GM12891 (cell line): Measurements from ENCODE around the gene GRIA1.

ENCODE experiments used
- DNase-seq: peaks from one replicate; pipeline ENCODE4 v3.0.0; 2011; ENCODE audit warnings: low spot score; ENCODE audit not compliant: insufficient read length
- FAIRE-seq: peaks from 2 replicates; lab custom pipeline; 2011; peaks lifted over from hg19 to GRCh38; lab: Jason Lieb, UNC
- PAX5 ChIP-seq: IDR thresholded peaks from 2 replicates; pipeline ENCODE4 v1.6.1; 2011; ENCODE audit warnings: low read length, moderate library complexity, mild to moderate bottlenecking; ENCODE audit not compliant: insufficient read depth, severe bottlenecking
- POLR2A ChIP-seq: IDR thresholded peaks from 2 replicates; pipeline ENCODE4 v1.6.1; 2011; ENCODE audit warnings: low read depth, low read length, control low read depth
- POLR2AphosphoS5 ChIP-seq: IDR thresholded peaks from 2 replicates; pipeline ENCODE4 v1.6.1; 2011; ENCODE audit warnings: low read depth, low read length, control low read depth
- POU2F2 ChIP-seq: IDR thresholded peaks from 2 replicates; pipeline ENCODE4 v1.6.1; 2011; ENCODE audit warnings: low read depth, mild to moderate bottlenecking, control low read depth, low read length, moderate library complexity
- SPI1 ChIP-seq: IDR thresholded peaks from 2 replicates; pipeline ENCODE4 v1.6.1; 2011; ENCODE audit warnings: low read depth, low read length, control low read depth
- TAF1 ChIP-seq: IDR thresholded peaks from 2 replicates; pipeline ENCODE4 v1.6.1; 2011; ENCODE audit warnings: low read depth, low read length, control low read depth

The GRIA1 gene

GRCh38 chr5:153777681-153778581 lies 287.5 kb downstream of the GRIA1 start:
- DNase-seq (no peak), FAIRE-seq (no peak)
- TF ChIP-seq PAX5 (no peak), SPI1 (no peak)

GRCh38 chr5:153779836-153780235 lies 289.4 kb downstream of the GRIA1 start:
- DNase-seq (no peak), FAIRE-seq (no peak)
- no peak for TF ChIP-seq POLR2A
- no peak for TF ChIP-seq SPI1
- no peak for TF ChIP-seq TAF1
- TF ChIP-seq POU2F2, result no peak
- no peak for TF ChIP-seq POLR2AphosphoS5
- no peak for TF ChIP-seq PAX5

- TF ChIP-seq POLR2AphosphoS5 (no peak), POLR2A (no peak), POU2F2 (no peak), TAF1 (no peak), SPI1 (no peak), PAX5 (no peak)
- DNase-seq, result no peak
Measured at GRCh38 chr5:153780876-153781705, 290.6 kb downstream of the GRIA1 start.

GRCh38 chr5:153782589-153783361 lies 292.3 kb downstream of the GRIA1 start:
- no peak for TF ChIP-seq POLR2AphosphoS5
- no peak for TF ChIP-seq POU2F2
- no peak for TF ChIP-seq SPI1
- TF ChIP-seq TAF1, result no peak
- no peak for TF ChIP-seq POLR2A
- TF ChIP-seq PAX5, result no peak
- FAIRE-seq (no peak), DNase-seq (no peak)

More at GRCh38 chr5:153780876-153781705, 290.6 kb downstream of the GRIA1 start:
- no peak for FAIRE-seq

- FAIRE-seq (no peak), DNase-seq (no peak)
- no peak for TF ChIP-seq POU2F2
- TF ChIP-seq POLR2A, result no peak
- TF ChIP-seq SPI1, result no peak
- TF ChIP-seq PAX5, result no peak
Measured at GRCh38 chr5:153783362-153783658, 292.8 kb downstream of the GRIA1 start.

- FAIRE-seq, result no peak
- no peak for DNase-seq
- TF ChIP-seq PAX5, result no peak
- no peak for TF ChIP-seq POLR2A
- no peak for TF ChIP-seq POU2F2
- no peak for TF ChIP-seq TAF1
- no peak for TF ChIP-seq SPI1
- no peak for TF ChIP-seq POLR2AphosphoS5
Measured at GRCh38 chr5:153784277-153784676, 293.8 kb downstream of the GRIA1 start.

GRCh38 chr5:153791339-153791738 lies 300.9 kb downstream of the GRIA1 start:
- DNase-seq (no peak), FAIRE-seq (no peak)
- TF ChIP-seq POLR2AphosphoS5 (no peak), TAF1 (no peak), SPI1 (no peak), POLR2A (no peak), PAX5 (no peak), POU2F2 (no peak)

GRCh38 chr5:153792305-153792704 lies 301.8 kb downstream of the GRIA1 start:
- no peak for FAIRE-seq
- TF ChIP-seq POU2F2 (no peak), TAF1 (no peak), SPI1 (no peak), PAX5 (no peak), POLR2A (no peak), POLR2AphosphoS5 (no peak)
- DNase-seq, result no peak

GRCh38 chr5:153793699-153794098 lies 303.2 kb downstream of the GRIA1 start:
- FAIRE-seq, result no peak
- DNase-seq, result no peak
- no peak for TF ChIP-seq PAX5
- TF ChIP-seq POLR2AphosphoS5, result no peak
- no peak for TF ChIP-seq POLR2A
